ENCODE results near the gene CA4.

DNA sequence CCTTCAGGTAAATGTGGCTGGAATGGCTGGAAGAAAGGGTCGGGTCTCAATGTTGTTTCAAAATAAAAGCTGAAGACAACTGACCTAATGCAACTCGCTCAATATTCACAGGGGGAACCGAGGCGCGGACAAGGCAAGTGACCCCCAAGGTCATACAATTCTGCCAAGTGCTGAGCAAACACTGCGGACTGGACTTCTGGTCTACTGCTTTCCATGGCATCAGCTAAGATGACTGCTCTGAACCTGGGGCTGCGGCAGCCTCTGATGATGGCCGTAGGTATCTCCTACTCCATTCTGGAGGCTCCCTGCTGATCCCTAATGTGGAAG lies 21.9 kb downstream of the CA4 start:
- TF ChIP-seq, protein P1, sequence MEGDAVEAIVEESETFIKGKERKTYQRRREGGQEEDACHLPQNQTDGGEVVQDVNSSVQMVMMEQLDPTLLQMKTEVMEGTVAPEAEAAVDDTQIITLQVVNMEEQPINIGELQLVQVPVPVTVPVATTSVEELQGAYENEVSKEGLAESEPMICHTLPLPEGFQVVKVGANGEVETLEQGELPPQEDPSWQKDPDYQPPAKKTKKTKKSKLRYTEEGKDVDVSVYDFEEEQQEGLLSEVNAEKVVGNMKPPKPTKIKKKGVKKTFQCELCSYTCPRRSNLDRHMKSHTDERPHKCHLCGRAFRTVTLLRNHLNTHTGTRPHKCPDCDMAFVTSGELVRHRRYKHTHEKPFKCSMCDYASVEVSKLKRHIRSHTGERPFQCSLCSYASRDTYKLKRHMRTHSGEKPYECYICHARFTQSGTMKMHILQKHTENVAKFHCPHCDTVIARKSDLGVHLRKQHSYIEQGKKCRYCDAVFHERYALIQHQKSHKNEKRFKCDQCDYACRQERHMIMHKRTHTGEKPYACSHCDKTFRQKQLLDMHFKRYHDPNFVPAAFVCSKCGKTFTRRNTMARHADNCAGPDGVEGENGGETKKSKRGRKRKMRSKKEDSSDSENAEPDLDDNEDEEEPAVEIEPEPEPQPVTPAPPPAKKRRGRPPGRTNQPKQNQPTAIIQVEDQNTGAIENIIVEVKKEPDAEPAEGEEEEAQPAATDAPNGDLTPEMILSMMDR (IDR thresholded peaks at IDR 0.05), result no peak
- TF ChIP-seq POLR2A (IDR thresholded peaks at IDR 0.05), result no peak
